Measurements from ENCODE around the gene TNNC2.

Gene TNNC2

GRCh38 chr20:45783656-45784294, 43.3 kb downstream of the TNNC2 start:
- no peak overlapping the region for H3K4me3 ChIP-seq (ENCODE audit: low read length)
- TF ChIP-seq, protein P1, sequence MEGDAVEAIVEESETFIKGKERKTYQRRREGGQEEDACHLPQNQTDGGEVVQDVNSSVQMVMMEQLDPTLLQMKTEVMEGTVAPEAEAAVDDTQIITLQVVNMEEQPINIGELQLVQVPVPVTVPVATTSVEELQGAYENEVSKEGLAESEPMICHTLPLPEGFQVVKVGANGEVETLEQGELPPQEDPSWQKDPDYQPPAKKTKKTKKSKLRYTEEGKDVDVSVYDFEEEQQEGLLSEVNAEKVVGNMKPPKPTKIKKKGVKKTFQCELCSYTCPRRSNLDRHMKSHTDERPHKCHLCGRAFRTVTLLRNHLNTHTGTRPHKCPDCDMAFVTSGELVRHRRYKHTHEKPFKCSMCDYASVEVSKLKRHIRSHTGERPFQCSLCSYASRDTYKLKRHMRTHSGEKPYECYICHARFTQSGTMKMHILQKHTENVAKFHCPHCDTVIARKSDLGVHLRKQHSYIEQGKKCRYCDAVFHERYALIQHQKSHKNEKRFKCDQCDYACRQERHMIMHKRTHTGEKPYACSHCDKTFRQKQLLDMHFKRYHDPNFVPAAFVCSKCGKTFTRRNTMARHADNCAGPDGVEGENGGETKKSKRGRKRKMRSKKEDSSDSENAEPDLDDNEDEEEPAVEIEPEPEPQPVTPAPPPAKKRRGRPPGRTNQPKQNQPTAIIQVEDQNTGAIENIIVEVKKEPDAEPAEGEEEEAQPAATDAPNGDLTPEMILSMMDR (IDR thresholded peaks at IDR 0.05; ENCODE audit: insufficient read depth, low read depth, low read length, missing control alignments): no peak
- peak; percentile 59 for DNase-seq (ENCODE audit: low read depth)

DNA sequence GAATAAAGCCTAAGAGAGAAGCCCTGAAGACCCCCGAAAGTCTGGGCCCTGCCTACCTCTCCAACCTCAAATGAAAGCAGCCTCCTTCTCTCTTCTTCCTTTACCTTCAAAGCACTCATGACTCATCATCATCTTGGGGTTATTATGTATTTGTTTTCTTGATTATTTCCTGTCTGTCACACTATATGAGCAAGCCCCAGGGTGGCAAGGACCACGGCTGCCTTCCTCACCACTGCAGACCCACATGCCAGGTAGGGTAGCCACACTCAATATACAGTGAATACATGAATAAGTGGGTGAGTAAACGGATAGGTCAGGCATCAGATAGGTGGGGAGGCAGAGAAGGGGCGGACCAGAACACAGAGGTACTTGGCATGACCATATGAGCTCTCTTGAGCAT, 44.2 kb downstream of the TNNC2 start:
- TF ChIP-seq, protein P1 (IDR thresholded peaks at IDR 0.05; ENCODE audit: insufficient read depth, low read depth, low read length, missing control alignments): no peak
- H3K4me3 ChIP-seq (ENCODE audit: low read length): no peak overlapping the region
- DNase-seq (ENCODE audit: low read depth): peak; percentile 51

DNA sequence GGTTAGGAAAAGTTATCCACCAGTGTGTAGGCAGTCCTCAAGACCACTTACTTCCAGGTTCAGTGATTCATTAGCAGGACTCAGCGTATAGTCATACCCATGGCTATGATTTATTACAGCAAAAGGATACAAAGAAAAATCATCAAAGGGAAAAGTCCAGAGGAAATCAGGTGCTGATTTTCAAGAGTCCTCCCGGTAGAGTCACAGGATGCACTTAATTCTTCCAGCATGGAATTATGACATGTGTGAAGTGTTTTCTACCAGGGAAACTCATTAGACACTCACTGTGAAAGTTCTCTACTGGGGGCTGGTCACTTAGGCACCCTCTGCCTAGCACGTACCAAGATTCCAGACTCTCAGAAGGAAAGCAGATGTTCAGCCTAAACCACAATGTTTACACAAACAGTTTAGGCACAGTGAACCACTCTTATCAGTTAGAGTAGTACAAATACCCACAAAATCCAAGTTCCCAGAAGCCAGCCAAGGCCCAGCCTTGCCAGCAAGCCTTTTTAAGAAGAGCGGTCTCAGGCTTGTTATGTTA, 45.7 kb downstream of the TNNC2 start:
- DNase-seq (ENCODE audit: low read depth): peak; percentile 90
- H3K4me3 ChIP-seq (ENCODE audit: low read length): no peak overlapping the region
- TF ChIP-seq, protein P1 (IDR thresholded peaks at IDR 0.05; ENCODE audit: insufficient read depth, low read depth, low read length, missing control alignments): no peak

DNA sequence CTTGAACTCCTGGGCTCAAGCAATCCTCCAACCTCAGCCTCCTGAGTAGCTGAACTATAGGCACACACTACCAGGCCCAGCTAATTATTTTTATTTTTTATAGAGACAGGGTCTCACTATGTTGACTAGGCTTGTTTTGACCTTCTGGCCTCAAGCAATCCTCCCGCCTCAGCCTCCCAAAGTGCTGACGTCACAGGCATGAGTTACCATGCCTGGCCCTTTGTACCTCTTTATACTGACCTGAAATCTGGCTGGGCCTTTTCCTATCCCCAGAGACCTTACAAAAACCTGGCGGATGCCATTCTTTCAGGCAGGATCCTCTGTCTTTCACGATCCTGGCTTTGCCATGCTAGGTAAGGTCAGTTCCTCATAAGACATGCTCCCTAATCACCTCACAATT, 47.0 kb downstream of the TNNC2 start:
- TF ChIP-seq, protein P1 (IDR thresholded peaks at IDR 0.05; ENCODE audit: insufficient read depth, low read depth, low read length, missing control alignments): no peak
- H3K4me3 ChIP-seq (ENCODE audit: low read length): no peak overlapping the region
- DNase-seq (ENCODE audit: low read depth): no peak

GRCh38 chr20:45779011-45779915, 47.8 kb downstream of the TNNC2 start:
- peak; percentile 99 for DNase-seq (ENCODE audit: low read depth)
- H3K4me3 ChIP-seq (ENCODE audit: low read length): no peak overlapping the region
- TF ChIP-seq, protein P1 (IDR thresholded peaks at IDR 0.05; ENCODE audit: insufficient read depth, low read depth, low read length, missing control alignments): no peak

DNA sequence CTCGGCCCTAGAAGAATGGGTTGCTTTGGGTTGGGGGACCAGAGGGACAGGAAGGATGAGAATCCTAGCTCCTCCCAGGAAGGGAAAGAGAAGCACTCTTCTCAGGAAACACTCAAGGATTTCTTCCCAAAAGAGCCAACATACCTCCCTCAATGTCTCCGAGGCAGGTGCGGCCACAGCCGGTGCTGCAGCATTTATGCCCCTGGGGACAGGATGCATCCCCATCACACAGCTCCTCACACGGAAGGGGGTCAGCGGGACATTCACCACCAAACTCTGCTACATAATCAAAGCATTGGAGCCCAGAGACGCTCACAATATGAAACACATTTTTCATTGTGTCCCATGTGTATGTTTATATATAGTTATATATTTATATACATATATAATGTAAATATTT, 50.2 kb downstream of the TNNC2 start:
- DNase-seq (ENCODE audit: low read depth): no peak
- no peak overlapping the region for H3K4me3 ChIP-seq (ENCODE audit: low read length)
- TF ChIP-seq, protein P1 (IDR thresholded peaks at IDR 0.05; ENCODE audit: insufficient read depth, low read depth, low read length, missing control alignments): no peak
